Activated CD4-positive, CD25-positive, alpha-beta regulatory T cell (primary cell): ENCODE results near the gene SLC10A6.

Experiments used
- DNase-seq, 4 experiments: peaks; one replicate each; lab custom pipeline; 2025; lab: John Stamatoyannopoulos, UW

SLC10A6 gene

DNA sequence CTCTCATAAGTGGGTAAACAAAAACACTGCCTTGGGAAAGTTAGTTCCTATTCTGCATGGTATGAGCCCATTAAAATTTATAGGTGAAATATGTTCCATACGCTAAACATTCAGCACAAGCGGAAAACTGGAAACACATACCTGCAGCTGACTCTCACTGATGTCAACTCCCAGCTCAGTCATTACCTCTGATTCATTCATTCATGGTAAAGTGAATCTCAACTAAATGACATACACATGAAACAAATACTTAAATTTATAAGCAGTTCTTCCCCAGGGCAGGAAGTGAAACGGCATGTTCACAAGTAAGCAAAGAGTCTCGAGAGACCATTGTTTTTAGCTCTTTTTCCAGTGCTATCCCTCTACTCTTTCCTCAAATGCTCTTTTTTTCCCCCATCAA lies 1.6 kb downstream of the SLC10A6 start:
- DNase-seq = no peak

DNA sequence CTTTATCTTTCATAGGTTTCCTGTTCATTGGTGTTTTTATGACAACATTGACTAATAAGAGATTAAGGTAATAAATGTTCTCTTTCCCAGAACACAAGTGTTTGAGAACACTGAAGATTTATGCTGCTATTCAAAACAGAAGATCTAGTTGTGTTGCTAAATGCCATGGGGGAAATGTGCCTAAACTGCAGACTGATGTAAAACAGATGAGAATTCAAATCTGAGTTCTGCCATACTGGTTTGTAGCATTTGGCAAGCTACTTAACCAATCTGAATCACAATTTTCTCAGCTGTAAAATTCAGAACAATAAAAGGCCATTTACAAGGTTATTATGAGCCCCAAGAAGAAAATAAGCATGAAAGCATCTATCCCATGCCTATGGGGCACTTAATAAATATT lies 2.3 kb downstream of the SLC10A6 start:
- no peak for DNase-seq

DNA sequence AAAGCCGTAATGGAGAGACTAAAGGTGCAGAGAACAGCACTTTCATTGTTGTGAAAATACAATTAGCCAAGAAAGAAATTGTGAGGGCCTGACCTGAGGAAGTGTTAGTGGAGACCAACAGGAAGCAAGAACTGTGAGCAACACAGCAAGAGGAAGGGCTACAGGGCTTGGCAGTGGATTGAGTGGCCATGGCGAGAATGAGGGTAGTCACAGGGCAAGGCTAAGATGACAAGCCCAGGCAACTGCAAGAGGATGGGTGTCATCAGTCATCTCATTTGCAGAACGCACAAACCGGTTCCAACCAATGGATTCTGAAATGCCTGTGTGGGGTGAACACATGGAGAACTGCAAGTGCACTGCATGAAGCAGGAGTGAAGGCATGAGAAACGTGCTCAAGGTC lies 3.6 kb downstream of the SLC10A6 start:
- DNase-seq = no peak

DNA sequence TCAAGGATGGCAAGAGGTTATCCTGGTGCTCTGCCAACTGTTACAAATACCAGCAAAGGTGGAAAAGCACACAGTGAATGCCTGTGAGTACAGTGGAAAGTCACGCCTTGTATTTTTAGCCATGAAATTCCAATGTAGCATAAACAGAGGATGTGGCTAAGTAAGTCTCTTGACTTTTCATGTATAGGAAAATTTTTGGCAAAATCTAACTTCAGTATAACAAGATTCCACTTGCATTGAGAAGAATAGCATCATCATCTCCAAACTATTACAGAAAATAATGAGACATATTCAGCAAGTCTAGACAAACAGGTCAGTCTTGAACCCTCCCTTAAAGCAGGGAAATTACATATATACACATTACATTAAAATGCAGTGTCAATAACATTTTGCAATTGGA lies 7.9 kb downstream of the SLC10A6 start:
- no peak for DNase-seq

DNA sequence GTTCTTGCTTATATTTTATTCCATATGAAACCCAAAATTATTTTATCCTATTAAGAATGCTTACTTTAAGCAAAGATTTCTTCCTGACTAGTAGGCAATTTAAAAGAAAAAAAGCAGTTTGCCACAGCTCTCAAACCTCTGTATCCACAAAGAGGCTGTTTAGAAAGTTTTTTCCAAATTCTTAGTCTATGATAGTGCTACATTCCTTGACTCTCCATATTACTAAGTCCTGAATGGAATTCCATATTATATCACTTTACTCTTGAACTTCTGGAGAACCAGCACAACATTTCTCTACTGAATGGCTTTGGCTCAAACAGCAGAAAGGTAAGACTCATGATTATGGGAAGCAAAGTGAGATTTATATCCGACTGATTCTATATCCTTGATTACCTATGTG lies 8.3 kb downstream of the SLC10A6 start:
- DNase-seq = no peak

DNA sequence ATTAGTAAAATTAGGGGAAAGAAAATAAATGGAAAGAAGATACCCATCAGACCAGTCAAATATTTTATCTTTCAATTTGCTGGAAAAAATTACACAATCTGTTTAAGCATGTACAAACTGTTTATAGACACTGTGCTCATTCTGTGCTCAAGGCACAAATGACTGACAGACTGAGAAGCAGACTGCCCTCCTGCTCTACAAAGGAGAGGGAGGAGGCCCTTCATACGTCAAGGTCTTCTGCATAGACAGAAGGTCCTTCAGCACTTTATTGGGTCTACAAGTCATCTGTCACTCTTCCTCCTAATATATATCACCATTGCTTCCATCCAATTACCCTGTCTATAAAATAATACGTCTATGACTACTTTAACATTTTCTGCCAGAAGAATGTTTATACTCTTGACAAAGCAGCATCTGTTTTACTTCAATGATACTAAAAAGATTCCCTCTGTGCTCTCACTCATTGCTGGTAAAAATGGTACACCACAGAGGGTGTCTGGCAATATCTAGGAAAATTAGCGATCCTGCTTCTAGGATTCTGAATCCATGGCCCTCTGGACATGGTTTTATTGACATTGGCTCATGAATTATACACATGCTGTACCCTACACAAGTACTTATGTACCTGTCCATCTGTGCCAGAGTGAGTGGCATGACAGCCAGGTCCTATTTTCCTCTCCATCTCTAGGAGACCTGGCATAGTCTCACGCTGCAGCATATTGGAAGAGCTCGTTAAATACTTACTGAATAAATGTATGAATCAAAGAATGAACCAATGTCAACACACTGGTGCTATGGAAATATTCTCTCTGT lies 11.3 kb downstream of the SLC10A6 start:
- DNase-seq = no peak

DNA sequence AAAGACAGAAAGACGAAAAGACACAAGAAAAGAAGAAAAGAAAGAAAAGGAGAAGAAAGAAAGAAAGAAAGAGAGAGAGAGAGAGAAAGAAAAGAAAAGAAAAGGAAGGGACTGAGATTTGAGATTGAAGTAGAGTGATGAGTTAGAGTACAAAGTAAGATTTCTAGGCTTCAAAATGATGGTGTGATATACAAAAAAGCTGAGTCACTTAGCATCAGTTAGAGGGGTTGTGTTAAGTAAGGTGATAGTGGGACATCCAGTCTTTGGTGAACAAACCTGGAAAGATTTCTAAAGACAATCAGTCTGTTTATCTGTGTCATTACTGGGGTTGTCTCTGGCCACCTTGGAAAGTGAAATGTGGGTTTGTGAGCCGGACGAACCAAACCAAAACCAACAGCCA lies 13.5 kb downstream of the SLC10A6 start:
- DNase-seq = no peak

DNA sequence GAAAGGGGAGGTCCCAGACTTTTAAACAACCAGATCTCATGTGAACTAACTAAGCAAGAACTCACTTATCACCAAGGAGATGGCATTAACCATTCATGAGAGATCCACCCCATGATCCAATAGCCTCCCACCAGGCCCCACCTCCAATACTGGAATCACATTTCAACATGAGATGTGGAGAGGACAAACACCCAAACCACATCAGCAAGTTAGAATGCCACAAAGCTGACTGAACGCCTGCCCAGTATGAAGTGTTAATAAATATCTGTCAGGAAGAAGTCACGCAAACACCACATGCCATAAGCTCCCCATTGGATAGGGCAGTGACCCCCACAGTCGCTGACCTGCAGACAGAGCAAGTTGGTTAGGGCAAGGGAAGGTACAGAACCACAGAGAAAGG lies 14.3 kb downstream of the SLC10A6 start:
- DNase-seq = no peak

DNA sequence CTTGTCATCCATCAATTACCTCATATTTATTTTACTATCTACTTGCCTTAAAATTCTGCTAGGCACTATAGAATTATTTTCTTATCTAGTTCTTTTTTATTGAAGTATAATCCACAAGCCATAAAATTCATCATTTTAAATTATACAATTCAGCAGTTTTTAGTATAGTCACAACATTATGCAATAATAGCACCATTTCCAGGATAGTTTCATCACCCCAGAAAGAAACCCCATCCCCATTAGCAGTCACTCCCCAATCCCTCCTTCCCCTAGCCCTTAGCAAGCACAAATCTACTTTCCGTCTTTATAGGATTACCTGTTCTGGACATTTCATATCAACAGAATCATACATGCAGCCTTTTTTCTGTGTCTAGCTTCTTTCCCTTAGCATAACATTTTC lies 15.6 kb downstream of the SLC10A6 start:
- no peak for DNase-seq

DNA sequence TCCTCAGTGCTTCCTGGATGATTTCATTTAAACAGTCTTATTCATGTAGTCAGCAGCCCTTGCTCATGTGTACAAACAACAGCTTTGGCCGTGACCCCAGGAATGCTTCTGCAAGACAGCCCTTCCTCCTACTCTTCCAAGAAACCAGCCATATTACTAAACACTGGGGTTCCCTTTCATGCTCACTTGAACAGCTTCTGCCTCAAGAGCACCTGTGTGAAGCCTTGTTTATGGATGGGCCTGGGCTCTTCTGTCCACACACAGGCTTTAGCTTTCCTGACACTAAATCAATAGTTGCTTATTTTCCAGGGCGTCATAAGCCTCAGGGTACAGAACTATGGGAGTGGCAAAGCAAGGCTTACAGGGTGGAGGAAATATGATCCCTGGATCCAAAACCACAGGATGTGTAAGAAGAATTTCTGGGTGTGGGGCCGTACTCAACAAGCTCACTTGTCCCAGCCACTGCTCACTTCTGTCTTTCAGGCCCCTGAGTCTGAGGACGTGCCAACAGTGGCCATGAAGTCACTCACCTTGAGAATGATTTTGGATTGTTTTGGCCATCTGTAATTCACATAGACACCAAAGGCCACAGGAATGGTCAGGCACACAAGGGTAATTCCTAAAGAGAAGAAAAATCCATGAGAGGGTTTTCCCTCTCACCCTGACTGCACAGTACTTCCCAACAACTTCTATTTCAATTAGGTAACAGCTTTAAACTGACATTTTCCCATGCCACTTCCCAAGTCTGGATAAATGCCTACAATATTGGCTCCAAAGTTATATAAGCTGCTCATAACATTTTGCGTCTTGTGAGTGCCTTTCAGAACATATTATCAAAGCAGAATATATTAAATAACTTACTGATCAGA lies 17.7 kb downstream of the SLC10A6 start:
- DNase-seq = no peak

DNA sequence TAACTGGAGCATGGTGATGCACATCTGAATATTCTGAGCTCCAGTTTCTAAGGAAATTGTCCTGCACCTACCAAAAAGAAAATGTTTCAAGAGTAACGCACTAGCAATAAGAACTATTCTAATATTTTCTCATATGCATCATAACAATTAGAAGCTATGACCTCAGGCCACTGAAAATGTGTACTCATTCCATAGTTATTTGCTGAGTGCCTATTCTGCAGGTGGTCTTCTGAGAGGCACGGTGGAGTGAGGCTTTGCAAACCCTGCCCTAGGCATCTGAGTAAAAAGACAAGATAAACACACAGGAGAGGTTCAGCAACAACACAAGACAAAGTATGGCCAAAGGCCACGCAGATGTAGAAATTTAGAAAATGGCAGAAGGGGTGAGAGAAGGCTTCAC lies 23.7 kb downstream of the SLC10A6 start:
- DNase-seq = no peak

DNA sequence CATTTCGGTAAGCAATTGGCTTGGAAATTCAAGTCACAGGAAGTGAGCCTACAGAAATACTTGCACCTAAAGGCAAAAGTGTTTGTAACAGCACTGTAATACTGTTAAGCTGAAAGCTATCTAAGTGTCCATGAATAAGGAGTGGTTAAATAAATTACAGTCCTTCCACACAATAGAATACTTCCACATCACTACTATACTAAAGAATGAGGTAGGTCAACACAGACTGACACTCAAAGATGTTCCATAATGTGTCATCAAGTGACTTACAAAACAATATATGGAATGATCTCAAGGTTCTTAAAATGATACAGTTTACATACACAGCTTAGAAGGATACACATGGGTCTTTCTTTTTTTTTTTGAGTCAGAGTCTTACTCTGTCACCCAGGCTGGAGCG lies 27.0 kb downstream of the SLC10A6 start:
- DNase-seq = no peak

DNA sequence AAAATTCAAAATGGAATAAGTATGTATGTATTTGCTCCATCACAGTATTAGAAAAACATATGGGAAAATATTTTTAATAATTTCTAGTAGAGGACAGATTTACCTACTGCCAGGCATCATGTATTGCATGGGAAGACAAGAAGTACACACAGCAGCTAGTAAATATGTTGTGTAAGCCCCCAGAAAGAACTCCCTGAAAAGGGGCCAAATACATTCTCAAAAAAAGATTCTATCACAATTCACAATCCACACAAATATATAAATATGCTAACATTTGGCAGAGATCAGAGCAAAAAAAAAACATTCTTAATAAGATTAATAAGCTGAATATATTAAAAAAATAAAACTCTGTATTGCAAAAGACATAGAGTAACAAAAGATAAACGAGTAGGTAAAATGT lies 28.0 kb downstream of the SLC10A6 start:
- no peak for DNase-seq

DNA sequence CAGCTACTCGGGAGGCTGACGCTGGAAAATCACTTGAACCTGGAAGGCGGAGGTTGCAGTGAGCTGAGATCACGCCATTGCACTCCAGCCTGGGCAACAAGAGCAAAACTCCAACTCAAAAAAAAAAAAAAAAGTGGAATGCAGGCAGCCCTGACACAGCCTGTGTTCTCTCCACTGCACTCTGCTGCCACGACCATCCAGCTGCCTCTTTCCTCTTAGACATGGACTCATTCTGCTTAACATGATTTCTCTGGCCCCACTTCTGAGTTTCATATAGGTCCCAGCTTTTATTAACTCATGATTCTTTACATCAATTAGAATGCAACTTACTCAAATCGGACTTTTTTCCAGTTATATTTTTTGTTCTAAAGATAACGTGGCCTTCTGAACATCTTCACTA lies 29.6 kb downstream of the SLC10A6 start:
- DNase-seq = no peak

DNA sequence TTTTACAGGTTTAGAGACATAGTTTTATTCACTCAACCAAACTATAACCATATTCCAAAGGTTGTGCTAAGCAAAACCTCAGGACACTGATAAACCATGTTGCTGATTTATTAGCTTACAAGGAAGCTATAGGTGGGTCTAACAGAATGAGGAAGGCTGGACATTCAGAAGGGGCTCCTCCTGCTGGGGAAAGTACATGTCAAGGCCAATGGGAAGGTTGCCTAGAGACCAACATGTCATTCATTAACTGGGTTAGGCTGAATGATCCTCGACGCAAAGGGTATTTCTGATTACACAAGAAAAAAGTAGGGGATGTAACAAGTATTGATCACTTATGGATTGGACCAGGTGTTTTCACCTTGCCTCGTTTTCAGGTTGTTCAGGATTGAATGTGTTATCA lies 30.3 kb downstream of the SLC10A6 start:
- no peak for DNase-seq

DNA sequence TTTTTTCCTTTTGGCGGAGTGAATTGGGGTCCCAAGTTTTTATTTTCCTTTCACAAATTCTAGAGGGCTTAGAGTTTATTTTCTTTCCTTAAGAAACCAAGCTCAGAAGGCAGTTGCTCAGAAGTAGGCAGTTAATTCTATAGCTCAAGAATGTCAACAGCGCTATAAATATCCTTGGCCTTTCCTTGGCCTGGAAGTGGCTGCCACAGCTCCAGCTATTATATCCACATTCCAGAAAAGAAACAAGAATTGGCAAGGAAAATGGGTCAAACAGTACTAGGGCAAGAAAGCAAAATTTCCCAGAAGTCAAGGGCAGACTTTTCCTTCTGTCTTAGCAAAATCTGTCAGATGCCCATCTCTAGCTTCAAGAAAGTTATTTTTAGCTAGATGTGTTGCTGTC lies 31.0 kb downstream of the SLC10A6 start:
- no peak for DNase-seq

DNA sequence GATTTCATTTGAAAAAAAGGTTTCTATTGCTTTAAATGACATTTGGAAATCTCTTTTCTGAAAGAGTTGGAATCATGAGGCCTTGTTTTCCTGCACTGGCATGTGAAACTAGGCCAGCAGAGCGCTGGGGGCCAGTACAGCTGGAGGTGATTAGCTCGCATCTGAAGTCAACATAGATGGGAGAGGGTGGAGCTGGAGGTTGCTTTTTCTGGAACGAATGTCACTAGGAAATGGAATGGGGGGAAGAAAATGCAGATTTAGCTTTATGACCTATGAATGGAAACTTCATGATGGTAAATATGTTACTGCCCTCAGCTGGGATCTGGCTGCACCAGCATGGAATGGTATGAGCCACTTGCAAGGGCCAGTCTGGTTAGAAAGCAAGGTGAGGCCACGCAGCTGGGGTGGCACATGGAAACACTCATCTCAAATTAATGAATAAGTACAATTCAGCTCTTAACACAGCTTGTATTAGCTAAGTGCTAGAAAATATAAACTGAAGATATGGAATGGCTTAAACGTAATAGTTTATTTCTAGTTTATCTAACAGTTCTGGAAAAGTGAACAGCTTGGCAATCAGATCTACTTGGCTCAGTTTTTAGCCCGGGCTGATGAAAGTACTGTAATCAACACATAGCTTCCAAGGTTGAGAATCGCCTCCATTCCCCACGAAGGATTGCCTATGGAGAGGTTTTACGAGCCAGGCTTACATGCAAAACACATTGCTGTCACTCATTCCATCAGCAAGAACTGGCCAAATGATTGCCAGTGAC lies 32.5 kb downstream of the SLC10A6 start:
- no peak for DNase-seq

DNA sequence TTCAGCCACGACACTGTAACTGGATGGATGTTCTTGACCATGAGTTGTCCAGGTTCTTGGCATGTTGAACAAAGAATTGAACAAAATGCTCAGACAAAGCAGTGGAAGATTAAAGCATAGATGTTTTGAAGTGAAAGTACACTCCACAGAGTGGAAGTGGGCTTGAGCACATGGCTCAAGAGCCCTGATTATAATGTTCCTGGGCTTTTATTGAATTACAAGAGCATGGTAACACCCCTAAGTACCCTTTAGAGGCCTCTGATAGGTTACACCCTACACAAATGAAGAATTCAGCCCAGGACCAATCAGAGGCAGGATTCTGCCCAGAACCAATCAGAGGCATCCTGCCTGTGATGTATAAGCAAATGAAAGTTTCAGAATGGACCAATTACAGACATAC lies 33.5 kb downstream of the SLC10A6 start:
- DNase-seq = no peak

DNA sequence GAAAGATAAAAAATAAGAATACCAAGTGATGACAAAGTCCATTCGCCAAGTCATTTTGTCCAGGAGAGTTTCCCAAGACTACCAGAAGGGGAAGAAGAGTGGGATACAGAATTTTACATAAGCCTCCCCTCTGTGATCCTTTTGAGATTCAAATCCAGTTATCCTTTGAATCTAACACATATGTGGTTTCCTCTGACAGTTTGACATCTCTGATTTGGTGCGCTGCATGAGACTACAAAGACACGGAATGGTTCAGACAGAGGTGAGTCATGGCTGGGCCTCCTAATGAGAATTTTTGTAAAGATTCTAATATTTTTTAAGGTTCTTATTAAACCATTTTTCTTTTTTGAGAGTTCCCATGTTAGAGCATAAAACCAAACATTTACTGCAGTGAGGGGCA lies 38.3 kb downstream of the SLC10A6 start:
- DNase-seq = no peak

DNA sequence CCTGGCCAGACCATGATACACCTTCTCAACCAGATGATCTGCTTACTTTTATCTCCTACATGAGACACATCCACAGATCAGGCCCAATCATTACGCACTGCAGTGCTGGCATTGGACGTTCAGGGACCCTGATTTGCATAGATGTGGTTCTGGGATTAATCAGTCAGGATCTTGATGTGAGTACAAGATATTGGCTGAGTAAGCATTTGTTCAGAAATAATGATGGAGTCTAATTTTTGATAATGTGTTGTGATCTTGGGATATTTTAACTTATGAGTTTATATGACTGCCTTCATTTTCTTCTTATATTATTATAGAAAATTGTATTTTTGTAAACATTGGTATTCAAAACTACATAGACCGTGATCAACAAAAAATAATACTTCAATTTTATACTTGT lies 39.4 kb downstream of the SLC10A6 start:
- DNase-seq = no peak

DNA sequence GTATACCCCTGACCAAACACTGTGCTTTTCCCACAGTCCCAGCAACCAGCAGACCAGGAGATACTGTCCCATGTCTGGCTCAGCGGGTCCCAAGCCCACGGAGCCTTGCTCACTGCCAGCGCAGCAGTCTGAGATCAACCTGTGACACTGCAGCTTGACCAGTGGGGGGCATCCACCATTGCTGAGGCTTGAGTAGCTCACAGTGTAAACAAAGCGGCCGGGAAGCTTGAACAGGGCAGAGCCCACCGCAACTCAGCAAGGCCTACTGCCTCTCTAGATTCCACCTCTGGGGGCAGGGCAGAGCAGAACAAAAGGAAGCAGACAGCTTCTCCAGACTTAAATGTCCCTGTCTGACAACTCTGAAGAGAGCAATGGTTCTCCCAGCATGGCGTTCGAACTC lies 58.1 kb downstream of the SLC10A6 start:
- no peak for DNase-seq

DNA sequence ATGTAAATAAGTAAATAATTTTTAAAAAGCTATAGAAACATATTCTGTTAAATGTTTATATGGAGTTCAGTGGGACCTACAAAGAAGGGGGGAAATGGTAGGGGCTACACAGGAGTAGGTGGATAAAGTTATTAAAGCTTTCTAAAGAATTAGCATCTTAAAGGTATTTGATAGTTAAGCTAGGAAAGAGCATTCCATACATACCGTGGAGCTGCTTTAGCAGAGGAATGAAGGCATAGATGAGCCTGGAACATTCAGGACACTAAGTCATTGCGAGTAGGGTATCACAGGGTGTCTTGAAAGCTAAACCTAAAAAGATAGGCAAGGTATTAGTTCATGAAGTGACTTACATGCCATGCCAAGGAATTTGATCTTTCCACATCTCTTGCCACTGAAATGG lies 60.4 kb downstream of the SLC10A6 start:
- no peak for DNase-seq

DNA sequence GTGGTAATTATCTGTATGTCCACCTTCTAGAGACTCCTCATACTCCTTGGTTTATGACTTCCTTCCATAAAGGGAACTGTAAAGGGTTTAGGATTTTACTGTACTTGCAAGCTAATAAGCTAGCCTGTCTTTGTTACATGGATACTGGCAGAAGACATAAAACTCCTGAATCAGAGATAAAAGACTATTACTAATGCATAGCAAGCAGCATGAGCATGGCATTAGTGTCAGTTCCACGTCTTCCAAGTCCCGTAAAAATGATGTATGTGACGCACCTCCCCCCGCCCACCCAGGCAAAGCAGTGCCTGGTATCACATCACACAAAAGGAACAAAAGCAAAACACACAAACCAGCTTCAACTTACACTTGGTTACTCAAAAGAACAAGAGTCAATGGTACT lies 71.0 kb downstream of the SLC10A6 start:
- DNase-seq = no peak
